ENCODE measurements around the gene CDC42.

GRCh38 chr1:22077728-22078127 is 25.2 kb downstream of the CDC42 start:
- TF ChIP-seq CTCF (IDR thresholded peaks at IDR 0.05; ENCODE audit: insufficient read depth, low read depth, low read length) (no peak), EZH2 (IDR thresholded peaks at IDR 0.05; ENCODE audit: insufficient read depth, low read length) (no peak)

Measured in astrocyte (in vitro differentiated cells and primary cell).